NCI-H1694 (cell line): ENCODE data around the gene LHFPL3.

Experiments used
- DNase-seq: peaks from one replicate; lab custom pipeline; 2025; lab: John Stamatoyannopoulos, UW

The LHFPL3 gene

DNA sequence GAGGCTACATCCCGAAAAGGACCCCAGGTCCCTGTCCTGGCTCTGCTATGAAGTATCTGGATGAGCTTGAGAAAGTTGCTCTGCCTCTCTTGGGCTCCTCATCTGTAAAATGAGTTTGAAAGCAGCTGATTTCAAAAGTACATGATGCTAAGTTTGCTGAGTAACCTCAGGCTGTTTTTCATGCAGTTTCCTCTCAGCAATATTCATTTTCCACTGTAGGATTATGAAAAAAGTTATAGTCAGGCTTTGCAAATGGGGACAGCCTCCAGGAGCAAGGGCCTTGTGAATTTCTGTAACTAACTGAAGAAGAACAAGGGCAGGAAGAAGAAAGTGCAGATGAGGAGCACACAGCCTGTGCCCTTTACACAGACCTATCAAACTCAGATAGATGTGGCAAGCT lies 518.3 kb downstream of the LHFPL3 start:
- DNase-seq = no peak

DNA sequence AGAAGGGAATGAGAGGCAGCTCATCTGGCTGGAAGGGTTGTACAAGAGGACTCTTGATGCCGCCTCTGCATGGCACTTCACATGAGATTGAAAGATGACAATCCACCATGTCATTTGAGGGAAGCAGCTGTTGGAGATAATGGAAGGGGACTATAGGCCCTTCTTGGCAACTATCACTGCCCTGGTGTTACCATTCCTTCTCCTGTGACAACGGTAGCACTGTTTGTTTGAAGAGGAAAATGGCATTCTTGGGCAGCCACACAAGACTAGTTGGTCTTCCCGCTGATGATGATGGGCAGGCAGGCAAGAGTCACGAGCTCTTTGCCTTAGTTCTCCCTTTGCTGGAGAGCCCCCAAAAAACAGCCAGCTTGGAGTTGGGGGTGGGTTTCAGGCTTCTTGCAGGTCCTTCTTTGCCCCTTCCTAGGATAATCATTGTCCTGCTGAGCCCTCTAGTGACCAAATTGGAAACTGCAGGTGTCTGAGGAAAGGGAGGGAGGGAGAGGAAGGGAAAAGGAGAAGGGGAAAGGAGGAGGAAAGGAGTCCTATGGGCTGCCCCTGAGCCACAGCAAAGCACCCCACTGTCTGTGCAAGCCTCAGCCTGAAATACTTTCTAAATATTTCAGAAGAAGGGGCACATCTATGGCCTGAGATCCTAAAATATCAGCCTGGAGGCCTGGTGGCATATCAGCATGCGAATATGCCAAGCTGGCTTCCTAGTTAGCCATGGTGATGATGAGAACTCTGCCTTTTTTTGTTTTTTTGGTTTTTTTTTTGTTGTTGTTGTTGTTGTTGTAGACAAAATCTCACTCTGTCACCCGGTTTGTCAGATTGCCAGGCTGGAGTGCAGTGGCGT lies 520.0 kb downstream of the LHFPL3 start:
- DNase-seq = peak; percentile 82

DNA sequence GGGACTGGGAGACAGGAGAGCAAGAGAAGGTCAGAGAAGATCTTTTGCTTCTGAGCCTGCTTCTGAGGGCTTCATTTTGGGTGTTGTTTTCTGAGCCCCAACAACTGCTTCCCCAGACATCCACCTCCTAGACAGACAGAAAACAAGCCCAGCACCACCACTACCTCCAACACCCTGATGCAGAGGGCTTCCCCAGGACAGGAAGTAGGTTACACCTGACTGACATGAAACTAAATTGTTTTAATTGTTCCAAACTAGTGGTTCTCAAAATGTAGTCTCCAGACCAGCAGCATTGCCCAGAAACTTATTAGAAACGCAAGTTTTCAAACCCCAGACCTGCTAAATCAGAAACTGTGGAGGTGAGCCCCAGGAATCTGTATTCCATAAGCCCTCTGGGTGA lies 522.0 kb downstream of the LHFPL3 start:
- no peak for DNase-seq

DNA sequence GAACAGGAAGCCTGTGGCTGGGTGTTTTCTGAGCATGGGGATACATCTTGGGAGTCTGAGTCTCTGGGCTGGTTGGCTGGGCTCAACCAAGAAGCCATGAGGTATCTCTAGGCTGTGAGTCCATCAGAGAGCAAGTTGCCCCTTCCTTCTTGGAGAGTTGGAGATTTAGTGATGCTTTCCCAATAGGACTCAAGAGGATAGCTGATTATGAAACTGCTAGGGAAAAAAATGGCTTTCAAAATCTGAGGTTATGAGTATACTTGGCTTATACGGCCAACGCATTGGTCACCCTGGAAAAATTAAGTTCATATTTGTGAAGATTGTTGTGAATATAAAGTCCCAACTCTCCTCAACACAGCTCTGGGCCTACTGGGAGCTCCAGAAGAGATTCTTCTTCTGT lies 522.9 kb downstream of the LHFPL3 start:
- no peak for DNase-seq

DNA sequence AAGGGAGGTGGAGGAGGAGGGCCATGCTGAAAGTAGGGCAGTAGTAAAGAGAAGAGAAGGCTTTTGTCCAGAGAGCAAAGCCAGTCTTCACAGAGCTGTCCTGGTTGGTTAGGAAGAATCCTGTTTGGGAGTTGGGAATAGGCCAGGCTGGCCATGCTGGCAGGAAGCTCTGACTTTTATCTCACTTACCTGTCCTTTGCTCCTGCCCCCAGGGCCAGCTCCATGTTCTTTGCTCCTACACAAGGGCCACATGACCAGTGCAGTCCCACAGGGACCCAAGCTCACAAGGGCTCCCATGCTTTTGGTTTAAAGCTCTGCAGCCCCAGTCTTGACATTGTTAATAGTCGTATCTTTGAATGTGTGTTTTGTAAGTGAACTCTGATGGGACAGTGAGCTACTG lies 524.0 kb downstream of the LHFPL3 start:
- DNase-seq = no peak

DNA sequence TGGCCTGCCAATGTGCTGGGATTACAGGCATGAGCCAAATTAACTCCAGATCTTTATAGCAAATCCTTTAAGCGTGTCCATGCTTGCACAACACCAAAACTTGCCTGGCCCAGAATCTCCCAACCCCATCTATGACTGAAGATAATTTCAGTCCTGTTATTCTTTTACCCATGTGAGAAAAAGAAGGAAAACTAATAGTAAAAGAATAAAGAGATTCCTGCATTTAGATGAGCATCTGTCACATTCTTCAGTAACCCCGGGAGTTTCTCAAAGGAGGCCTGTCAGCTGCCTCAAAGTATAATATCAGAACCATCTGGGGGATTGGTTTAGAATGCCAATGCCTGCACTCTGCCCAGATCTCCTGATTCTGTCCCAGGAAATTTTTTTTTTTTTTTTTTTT lies 527.5 kb downstream of the LHFPL3 start:
- DNase-seq = no peak

DNA sequence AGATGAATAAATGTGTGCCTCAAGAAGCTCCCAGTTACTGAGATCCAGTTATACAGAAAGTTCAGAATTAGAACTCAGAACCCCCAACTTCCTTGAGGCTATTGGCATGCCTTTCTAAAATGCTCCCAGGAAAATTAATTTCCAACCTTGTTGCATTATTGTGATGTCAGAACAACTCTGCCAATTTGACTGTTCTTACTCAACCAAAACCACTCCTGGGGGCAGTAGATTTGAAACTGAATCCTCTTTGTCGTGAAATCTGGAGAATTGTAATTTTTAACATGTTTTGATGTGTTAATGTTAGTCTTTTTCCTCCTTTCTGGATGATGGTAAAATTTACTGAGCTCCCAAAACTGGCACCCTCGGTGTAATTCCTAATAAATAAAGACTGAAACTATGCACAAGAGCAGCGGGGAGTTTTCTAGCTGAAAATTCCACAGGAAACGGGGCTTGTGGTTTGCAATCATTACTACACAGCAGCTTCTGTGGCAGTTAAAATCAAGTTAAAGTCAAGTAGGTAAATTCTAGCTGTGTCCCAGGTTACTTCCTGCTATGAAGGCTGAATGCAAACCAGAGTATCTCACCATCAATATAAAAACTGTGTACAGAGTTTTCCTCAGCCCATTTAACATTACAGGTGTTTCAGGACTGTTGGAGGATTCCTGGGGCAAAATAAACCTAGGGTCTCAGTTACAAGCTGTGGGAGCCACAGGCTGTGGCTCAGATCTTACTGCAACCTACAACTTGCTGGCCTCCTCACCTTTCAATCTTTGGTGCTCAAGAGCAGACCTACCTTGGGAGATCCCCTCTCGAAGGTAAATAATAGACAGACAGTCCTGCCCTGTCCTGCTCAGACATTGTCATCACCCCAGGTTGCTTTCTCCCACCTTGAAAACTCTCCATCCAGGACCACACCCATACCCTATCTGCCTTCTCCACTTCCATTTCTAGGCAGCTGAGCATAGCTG lies 529.3 kb downstream of the LHFPL3 start:
- no peak for DNase-seq

DNA sequence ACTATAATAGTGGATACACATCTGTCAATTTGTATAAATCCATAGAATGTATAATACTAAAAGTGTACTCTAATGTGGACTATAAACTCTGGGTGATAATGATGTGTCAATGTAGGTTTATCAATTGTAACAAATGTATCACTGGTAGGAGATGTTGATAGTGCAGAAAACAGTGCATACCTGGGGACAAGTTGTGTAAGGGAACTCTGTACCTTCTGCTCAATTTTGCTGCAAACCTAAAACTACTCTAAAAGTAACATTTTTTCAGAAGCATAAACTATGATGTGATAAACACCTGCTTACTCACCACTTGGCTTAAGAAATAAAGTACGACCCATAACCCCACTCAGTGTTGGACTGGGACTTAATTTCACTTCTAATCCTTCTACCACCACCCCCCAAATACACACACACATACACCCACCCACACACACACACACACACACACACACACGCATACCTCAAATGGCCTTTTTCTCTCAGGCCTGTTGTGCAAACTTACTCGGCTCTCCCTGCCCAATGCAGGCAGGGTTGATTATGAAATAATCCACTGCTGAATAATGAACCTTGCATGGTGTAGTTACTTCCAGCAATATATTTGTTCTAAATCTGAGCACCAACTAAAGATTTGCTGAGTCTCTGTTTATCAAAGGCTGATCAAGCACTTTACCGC lies 531.5 kb downstream of the LHFPL3 start:
- DNase-seq = no peak

DNA sequence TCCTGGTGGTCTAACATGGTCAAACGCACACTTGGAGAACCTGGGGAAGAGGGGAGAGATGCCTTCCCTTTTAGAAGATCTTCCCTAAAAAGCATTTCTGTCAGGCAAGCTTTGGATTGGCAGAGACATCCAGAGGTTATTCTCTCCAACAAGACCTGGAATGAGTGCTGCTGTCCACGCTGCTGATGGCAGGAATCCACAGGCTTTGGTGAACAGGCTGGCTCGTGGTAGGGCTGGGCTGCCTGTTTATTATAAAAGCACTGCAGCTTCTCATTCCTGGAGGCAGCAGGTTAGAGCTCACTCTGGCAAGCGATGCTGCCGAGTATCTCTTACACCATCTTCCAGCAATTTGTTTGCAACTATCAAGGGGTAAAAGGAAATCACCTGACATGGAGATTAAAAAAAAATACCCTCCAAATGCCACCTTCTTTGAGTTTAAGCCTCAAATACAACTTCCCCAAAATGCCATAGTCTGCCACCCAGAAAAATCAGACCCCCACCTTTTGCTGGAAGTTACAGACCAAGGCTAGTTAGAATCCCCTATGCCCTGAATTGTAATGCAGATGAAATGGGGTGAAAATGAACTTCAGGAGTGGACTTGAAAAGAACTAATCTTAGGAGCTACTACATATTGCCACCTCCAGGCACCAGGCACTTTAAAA lies 533.5 kb downstream of the LHFPL3 start:
- DNase-seq = no peak

DNA sequence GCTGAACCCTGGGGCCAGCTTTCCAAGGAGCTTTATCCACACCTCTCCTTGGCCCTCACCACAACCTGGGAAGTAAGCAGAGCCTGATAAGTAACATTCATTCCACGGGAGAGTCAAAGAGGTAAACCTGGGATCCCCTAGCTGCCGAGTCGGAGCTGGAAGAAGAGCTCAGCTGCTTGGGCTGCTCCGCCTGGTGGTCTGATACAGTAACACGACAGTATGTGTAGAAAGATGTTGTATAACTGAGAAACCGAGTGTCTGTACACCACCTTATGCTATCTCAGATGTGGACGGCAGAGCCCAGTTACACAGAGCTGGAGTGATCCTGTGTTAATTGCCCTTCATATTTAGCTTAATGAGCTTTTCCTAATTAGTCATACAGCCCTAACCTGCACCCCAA lies 534.3 kb downstream of the LHFPL3 start:
- DNase-seq = peak; percentile 77

DNA sequence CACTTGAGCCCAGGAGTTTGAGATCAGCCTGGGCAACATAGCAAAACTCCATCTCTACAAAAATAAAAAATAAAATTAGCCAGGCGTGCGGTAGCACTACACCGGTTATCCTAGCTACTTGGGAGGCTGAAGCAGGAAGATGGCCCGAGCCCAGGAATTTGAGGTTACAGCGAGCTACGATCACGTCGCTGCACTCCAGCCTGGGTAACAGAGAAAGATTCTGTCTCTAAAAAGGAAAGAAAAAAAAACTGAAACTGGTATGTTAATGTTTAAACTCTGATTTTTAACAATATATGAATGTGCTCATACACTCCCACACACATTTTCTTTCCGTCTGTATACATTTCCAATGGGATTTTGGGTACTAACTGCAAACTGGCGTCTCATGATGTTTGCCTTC lies 545.0 kb downstream of the LHFPL3 start:
- no peak for DNase-seq

DNA sequence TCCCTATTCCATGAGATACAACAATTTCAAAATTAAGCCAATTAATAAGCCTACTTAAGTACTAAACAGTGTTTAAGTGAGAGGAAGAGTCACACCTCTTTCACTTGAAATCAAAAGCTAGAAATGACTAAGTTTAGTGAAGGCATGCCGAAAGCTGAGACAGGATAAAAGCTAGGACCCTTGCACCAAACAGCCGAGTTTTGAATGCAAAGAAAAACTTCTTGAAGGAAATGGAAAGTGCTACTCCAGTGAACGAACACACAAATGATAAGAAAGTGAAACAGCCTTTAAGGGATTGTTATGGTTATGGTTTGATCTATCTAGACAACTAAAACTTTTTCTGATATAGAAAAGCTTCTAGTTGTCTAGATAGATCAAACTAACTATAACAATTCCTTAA lies 550.2 kb downstream of the LHFPL3 start:
- no peak for DNase-seq

DNA sequence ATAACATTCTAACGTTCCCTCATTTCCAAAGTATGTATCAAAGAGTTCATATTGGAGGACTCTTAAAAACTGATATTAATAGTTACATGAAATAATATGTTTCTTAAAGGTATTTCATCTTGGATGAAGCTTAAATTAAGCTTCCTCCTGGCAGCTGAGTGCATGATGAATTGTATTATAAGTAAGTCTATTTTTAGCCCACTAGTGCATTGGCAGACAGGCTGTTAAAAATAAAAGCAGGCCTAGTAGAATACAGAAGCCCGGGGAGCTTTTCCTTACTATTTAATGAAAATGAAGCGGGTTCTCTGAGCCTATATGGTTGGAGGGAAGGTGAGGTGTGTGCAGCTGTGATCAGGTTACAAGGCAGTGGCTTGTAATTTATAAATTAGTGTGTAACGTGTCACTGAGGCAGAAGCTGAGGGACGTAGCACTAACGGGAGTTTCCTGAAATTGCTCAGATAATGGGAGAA lies 554.9 kb downstream of the LHFPL3 start:
- DNase-seq = no peak

DNA sequence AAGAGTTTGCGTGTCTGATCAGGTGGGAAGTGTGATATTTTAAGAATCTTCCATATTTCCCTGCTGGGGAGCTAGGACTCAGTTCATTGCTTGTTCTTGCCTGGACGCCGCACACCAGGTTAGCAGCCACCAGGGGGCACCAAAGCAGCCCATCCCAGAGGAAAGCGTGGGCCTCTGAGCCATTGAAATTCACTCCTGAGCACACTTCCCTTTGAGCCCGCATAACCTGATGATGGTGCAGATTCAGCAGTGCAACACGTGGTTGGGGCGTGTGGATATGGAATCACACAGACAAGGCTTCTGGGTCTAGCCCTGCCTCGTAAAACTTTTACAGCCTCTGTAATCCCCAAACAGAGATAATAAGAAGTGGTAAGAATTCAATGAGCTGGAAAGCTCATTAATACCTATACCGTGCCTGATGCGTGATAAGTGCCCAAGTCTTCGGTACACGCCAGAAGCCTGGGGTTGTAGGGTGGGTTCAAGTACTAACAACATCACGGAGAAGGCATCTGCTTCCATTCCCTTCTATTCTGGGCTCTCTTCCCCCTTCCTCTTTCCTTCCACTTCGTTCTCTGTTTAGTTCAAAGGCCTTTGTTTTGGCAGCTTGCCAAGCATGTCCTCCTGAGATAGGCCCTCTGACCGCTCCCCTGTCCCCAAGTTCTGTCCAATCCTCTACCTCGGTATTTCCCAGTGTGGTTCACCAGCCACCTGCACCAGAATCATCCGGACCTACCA lies 555.5 kb downstream of the LHFPL3 start:
- peak; percentile 49 for DNase-seq

DNA sequence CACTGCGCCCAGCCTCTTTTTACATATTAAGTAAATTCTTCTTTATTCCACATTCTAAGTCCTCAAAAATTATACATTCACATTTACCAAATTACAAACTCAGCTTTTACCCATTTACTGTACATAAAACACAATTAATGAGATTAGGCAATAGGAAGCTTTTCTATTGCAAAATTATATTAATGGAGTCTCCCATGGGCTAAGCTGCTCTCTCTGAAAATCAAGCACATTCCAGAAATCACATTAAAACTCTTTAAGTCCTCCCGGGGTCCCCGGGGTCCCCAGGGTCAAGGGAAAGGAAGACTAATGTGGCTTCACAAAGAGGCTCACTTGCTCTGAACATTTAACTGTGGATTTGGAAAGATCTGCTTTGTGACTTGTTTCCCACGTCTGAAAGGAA lies 558.2 kb downstream of the LHFPL3 start:
- DNase-seq = no peak

DNA sequence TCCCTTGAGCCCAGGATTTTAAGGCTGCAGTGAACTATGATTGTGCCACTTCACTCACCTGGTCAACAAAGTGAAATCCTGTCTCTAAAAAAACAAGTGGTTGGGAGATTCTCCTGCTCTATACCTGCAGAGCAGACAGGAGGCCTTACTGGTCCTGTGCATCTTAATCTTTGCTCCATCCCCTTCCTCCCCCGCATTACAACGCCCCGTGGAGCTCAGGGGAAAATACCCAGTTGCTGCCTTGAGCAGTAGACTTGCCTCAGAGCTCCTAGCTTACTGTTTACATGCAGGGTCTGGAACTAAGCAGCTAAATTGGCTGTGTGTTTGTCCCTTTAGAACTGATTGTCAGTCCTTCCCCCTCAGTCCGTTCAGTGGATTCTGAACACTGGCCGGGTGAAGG lies 561.8 kb downstream of the LHFPL3 start:
- no peak for DNase-seq

DNA sequence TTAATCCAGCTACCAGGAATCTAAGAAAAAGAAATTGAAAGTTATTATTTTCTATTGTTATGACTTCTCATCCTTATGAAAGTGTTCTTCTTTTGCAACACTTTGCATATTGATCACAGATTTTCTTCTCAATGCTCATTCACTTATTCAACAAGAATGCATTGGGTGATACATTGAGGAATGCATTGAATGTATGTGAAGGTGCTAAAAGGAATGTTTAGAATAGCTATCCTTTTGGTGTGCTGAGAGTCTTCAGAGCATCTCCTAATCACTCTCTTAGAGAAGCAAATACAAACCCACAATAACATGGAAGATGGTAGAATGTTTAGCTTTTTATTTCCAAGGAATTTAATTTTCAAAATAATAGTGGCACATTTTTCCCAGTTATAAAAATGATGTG lies 563.5 kb downstream of the LHFPL3 start:
- DNase-seq = no peak

DNA sequence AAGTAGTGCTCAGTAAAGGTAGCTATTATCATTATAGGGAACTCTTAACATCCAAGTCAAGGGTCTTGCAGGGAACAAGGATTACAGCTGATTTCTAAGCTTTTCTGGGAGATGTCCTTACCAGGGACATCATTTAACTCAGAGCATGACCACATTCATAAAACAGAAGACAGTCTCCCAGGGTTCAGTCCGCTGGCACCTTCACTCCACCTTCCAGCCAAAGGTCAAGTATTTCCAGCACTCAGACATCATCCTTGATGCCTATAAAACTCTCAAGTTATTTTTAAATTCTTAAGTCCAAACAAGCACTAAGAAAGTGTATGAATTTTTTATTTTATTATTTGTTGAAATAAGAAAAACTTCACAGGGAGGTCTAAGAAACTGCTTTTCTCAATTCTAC lies 565.9 kb downstream of the LHFPL3 start:
- no peak for DNase-seq

DNA sequence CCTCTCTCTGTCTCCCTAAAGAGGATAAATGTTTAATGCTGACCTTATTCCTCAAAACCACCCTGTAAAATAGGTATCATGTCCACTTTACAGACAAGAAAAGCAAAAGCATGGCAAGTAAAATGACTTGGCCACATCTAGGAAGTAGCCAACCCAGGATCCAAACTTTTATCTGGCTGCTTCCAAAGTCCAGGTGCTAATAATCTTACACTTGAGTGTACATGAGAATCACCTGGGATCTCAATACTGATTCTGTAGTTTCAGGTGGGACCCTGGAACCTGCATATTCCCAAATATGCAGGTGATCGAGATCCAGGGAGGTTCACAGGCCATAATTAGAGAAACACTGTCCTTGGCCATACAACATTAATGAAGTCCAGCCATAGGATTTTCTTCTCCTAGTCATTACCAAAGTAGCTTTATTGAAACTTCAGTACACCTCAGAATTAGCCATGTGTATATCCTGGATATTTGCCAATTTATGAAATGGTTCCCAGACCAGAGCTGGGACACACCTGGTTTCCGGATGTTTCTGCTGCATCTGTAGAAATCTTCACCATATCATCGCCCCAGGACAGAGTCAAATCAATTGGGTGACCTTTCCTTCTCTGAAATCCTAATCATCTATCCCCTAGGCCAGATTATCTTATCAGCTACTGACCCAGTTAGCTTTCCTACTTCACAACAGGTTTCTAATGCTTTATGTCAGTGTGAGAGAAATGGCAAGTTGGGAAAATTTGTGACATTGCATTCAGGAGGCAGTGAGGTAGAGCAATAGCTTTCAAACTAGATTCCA lies 566.5 kb downstream of the LHFPL3 start:
- no peak for DNase-seq

DNA sequence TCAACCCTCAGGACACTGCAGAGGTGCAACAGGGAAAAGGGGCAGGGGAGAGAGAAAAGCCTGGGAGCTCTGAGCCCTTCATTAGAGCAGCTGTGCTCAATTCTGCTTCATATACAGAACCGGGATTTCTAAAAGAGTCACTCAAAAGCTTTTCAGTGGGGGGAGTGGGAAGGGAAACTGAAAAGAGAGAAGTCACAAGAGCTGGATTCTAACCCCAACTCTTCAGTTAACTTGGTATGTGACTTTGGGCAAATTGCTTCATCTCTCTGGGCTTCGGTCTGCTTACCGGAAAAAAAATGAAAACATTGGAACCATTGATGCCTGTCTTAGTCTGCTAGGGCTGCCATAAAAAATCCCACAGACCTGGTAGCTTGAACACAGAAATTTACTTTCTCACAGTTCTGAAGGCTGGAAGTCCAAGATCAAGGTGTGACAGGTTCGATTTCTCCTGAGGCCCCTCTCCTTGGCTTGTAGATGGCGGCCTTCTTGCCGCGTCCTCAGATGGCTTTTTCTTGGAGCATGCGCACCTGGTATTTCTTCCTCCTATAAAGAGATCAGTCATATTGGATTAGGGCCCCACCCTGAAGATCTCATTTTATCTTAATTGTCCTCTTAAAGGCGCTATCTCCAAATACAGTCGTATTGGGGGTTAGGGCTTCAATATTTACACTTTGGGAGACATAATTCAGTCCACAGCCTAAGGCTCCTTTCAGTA lies 567.3 kb downstream of the LHFPL3 start:
- DNase-seq = no peak
